Panc1 (cell line): ENCODE results near the gene CDK11B. TPM values are rescaled to one million over a fixed set of nuclear protein-coding genes. Genes with fewer than 3 reads are reported as not detected.

Source experiments
- ATAC-seq: fragments of 200-7000 bp; cut with Tn5 transposase; 2 replicates; pipeline ENCODE4 v1.9.1; 2020; ENCODE audit warnings: mild to moderate bottlenecking, moderate library complexity
- BruUV-seq: library from RNA; stranded (reverse); fragments of 400-500 nt; replicated peaks from 2 replicates; lab custom pipeline; 2021; lab: Mats Ljungman, UMichigan
- CTCF ChIA-PET: fragments of 300-600 bp; sonication (Branson Sonifier 250); formaldehyde crosslinking; loops from one replicate; lab custom pipeline; 2022; ENCODE audit warnings: antibody characterized with exemption; lab: Charles Lee
- POLR2A ChIA-PET: fragments of 300-600 bp; sonication (Branson Sonifier 250); formaldehyde crosslinking; loops from one replicate; lab custom pipeline; 2022; ENCODE audit warnings: antibody characterized with exemption; lab: Charles Lee
- DNase-seq: peaks from one replicate; pipeline ENCODE4 v3.0.0-alpha.2; 2010; ENCODE audit warnings: low read depth, low spot score
- H3K27ac ChIP-seq: 2 replicates; pipeline ENCODE4 v1.5.1; 2011; ENCODE audit warnings: mild to moderate bottlenecking, low read length, inconsistent platforms
- H3K27me3 ChIP-seq: fragments of 200-500 bp; sonication (Bioruptor generic); 2 replicates; pipeline ENCODE4 v1.6.0; 2014; ENCODE audit warnings: low read length, inconsistent platforms; ENCODE audit not compliant: control insufficient read depth, insufficient read depth
- H3K36me3 ChIP-seq: fragments of 200-500 bp; sonication (Bioruptor generic); 2 replicates; pipeline ENCODE4 v1.5.1; 2014; ENCODE audit warnings: inconsistent platforms, mild to moderate bottlenecking, low read length, moderate library complexity; ENCODE audit not compliant: control insufficient read depth, insufficient read depth
- H3K4me1 ChIP-seq: 2 replicates; pipeline ENCODE4 v1.5.1; 2011; ENCODE audit warnings: inconsistent platforms, mild to moderate bottlenecking, low read length, moderate library complexity; ENCODE audit not compliant: control insufficient read depth, insufficient read depth
- H3K4me3 ChIP-seq, 2 experiments: 2 replicates each; pipeline ENCODE4 v1.5.1; 2011 to 2012; ENCODE audit warnings: low read depth in 2 of 2, low read length in 2 of 2, mild to moderate bottlenecking in 2 of 2, inconsistent platforms in 1 of 2, moderate library complexity in 1 of 2
- H3K9me3 ChIP-seq: fragments of 200-500 bp; sonication (Bioruptor generic); 2 replicates; pipeline ENCODE4 v1.5.1; 2014; ENCODE audit warnings: low read depth, mild to moderate bottlenecking, inconsistent platforms, low read length, moderate library complexity; ENCODE audit not compliant: control insufficient read depth, insufficient read depth
- POLR2AphosphoS5 ChIP-seq: IDR thresholded peaks from 2 replicates; pipeline ENCODE4 v1.6.1; 2012; ENCODE audit warnings: mild to moderate bottlenecking, low read depth, low read length, moderate library complexity
- REST ChIP-seq, 2 experiments: IDR thresholded peaks; 2 replicates each; pipeline ENCODE4 v1.6.1; 2011 to 2012; ENCODE audit warnings: low read depth in 2 of 2, control low read depth in 1 of 2, low read length in 1 of 2, mild to moderate bottlenecking in 1 of 2, moderate library complexity in 1 of 2; ENCODE audit not compliant: insufficient read depth in 1 of 2
- SIN3A ChIP-seq: IDR thresholded peaks from 2 replicates; pipeline ENCODE4 v1.6.1; 2012; ENCODE audit warnings: low read depth, mild to moderate bottlenecking, low read length, moderate library complexity, borderline replicate concordance; ENCODE audit not compliant: insufficient read depth
- TCF7L2 ChIP-seq: IDR thresholded peaks from 2 replicates; pipeline ENCODE4 v1.6.1; 2011; ENCODE audit warnings: mild to moderate bottlenecking, low read depth, low read length, inconsistent platforms
- in situ Hi-C: cut with HindIII; loops from 2 replicates; pipeline ENCODE4 v1.10.0; 2016; ENCODE audit warnings: low sequenced_read_pairs, low pct_unique_long_range_greater_than_20kb
- intact Hi-C: fragments of 100-400 bp; cut with micrococcal nuclease; formaldehyde crosslinking; loops from one replicate; pipeline ENCODE4 v1.10.0; 2022; ENCODE audit not compliant: unreplicated experiment
- total RNA-seq: library from RNA; stranded (reverse); gene quantifications from one replicate; pipeline ENCODE4 v1.2.1, GENCODE V29; 2021; ENCODE audit not compliant: unreplicated experiment
- TF ChIP-seq, protein P1 (sequence below): fragments of 450-650 bp; IDR thresholded peaks from 2 replicates; pipeline ENCODE4 v1.5.1; 2017; ENCODE audit warnings: mild to moderate bottlenecking

CDK11B gene
- total RNA-seq, 1 experiment from 2014 or later = 36.5 TPM

GRCh38 chr1:1615256-1616044 lies 43.4 kb downstream of the CDK11B start, which contains the start of gene MIB2:
TSS of gene MIB2 (plus strand) at chr1:1615500. CDS start at chr1:1623453, 7,953 bp downstream.
- Histone ChIP-seq H3K4me1 (peaks cover 20% of the 10 kb centered on the region), H3K9me3 (no peaks in the 10 kb centered on the region), H3K27me3 (no peaks in the 10 kb centered on the region), H3K4me3 (peak within 1 kb of the TSS; percentile 73 to 87), H3K27ac (peak within 1 kb of the TSS; percentile 83), H3K36me3 (no peaks in the 10 kb centered on the region)
- ChIA-PET POLR2A (no interaction called here), CTCF (no interaction called here)
- TF ChIP-seq REST (IDR thresholded peaks at IDR 0.05; ENCODE audit: insufficient read depth in 1 of 2, low read depth in 2 of 2, low read length in 1 of 2) (0 out of 4 replicates have a peak, but pooled peaks of 1 of the 2 experiments have one; percentile 33), TCF7L2 (no peak), SIN3A (peak; percentile 79; the same call in 1 of the 2 replicates), POLR2AphosphoS5 (peak; percentile 96)
- TF ChIP-seq, protein P1, sequence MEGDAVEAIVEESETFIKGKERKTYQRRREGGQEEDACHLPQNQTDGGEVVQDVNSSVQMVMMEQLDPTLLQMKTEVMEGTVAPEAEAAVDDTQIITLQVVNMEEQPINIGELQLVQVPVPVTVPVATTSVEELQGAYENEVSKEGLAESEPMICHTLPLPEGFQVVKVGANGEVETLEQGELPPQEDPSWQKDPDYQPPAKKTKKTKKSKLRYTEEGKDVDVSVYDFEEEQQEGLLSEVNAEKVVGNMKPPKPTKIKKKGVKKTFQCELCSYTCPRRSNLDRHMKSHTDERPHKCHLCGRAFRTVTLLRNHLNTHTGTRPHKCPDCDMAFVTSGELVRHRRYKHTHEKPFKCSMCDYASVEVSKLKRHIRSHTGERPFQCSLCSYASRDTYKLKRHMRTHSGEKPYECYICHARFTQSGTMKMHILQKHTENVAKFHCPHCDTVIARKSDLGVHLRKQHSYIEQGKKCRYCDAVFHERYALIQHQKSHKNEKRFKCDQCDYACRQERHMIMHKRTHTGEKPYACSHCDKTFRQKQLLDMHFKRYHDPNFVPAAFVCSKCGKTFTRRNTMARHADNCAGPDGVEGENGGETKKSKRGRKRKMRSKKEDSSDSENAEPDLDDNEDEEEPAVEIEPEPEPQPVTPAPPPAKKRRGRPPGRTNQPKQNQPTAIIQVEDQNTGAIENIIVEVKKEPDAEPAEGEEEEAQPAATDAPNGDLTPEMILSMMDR = no peak
- BruUV-seq = no TSS peak
- intact Hi-C loops (no loop called here), in situ Hi-C loops (no loop called here)
- ATAC-seq = peak; percentile 94
- DNase-seq = peak; percentile 65

- H3K4me3 ChIP-seq = peak overlapping the region; percentile 73 to 87
- intact Hi-C loops (no loop called here), in situ Hi-C loops (no loop called here)
- ChIA-PET CTCF (no interaction called here), POLR2A (no interaction called here)
- no peak overlapping the region; the same call in 1 of the 2 replicates for H3K27ac ChIP-seq
- BruUV-seq = no TSS peak
- no peaks in the 10 kb centered on the region for H3K9me3 ChIP-seq
- no peak for ATAC-seq
- no peaks in the 10 kb centered on the region for H3K27me3 ChIP-seq
- peaks cover 20% of the 10 kb centered on the region for H3K4me1 ChIP-seq
- TF ChIP-seq TCF7L2 (no peak), REST (IDR thresholded peaks at IDR 0.05; ENCODE audit: insufficient read depth in 1 of 2, low read depth in 2 of 2, low read length in 1 of 2) (no peak), POLR2AphosphoS5 (no peak), SIN3A (no peak)
- TF ChIP-seq, protein P1 = no peak
- no peaks in the 10 kb centered on the region for H3K36me3 ChIP-seq
- no peak for DNase-seq
Measured at GRCh38 chr1:1614954-1615255, 43.9 kb downstream of the CDK11B start.
